K562 (cell line): ENCODE measurements around the gene SOX15.

ENCODE experiments used
- CBFB ChIP-seq: sonication (generic); formaldehyde crosslinking; IDR thresholded peaks from 2 replicates; pipeline ENCODE4 v1.4.0; 2020; ENCODE audit warnings: mild to moderate bottlenecking, missing genetic modification reagents
- CREM ChIP-seq: IDR thresholded peaks from 2 replicates; pipeline ENCODE4 v1.6.1; 2014; ENCODE audit warnings: antibody characterized with exemption, low read depth
- PML ChIP-seq: IDR thresholded peaks from 2 replicates; pipeline ENCODE4 v1.6.1; 2012; ENCODE audit warnings: low read length, inconsistent platforms
- TF ChIP-seq, protein P1 (sequence below): sonication (generic); formaldehyde crosslinking; IDR thresholded peaks from 2 replicates; pipeline ENCODE4 v1.8.1; 2023; ENCODE audit warnings: mild to moderate bottlenecking, missing genetic modification reagents, moderate library complexity

DNA sequence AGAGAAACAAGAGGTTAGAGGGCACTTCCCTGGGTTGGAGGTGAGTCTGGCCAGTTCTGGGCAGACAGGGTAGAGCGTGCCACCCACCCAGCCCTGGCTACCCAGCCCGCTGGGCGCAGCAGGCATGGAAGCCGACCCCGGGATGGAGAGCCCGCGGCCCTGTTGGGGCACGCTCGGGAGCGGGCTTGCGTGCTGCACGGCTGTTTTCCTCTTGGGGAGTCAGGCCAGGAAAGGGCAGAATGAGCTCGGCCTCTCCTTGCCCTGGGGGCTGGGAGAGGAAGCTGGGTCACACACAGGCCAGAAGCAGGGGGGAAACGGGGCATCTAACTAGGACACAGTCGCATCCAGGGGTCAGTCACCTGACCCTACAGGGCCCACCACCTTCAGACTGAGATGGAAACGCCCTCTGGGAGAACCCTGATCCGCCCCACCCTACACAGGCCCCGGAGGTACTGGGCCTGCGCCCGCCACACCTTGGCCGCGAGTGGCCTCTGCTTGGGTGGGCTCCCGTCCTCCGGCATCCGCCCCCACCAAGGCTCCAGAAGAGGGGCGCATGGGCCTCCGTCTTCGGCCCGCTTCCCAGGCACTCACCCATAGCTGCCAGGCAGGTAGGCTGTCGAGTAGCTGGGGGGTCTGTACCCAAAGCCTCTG, 1.2 kb downstream of the SOX15 start:
- no peak for TF ChIP-seq CREM
- no peak for TF ChIP-seq CBFB (CRISPR knock-in tag)
- TF ChIP-seq, protein P1, sequence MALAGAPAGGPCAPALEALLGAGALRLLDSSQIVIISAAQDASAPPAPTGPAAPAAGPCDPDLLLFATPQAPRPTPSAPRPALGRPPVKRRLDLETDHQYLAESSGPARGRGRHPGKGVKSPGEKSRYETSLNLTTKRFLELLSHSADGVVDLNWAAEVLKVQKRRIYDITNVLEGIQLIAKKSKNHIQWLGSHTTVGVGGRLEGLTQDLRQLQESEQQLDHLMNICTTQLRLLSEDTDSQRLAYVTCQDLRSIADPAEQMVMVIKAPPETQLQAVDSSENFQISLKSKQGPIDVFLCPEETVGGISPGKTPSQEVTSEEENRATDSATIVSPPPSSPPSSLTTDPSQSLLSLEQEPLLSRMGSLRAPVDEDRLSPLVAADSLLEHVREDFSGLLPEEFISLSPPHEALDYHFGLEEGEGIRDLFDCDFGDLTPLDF (CRISPR knock-in tag): no peak
- TF ChIP-seq PML: no peak
